Stimulated activated CD8-positive, alpha-beta memory T cell treated with anti-CD3 and anti-CD28 coated beads, Interleukin-7, amount 100 ng/mL, for 1 hour (primary cell): Measurements from ENCODE around the gene TNFAIP8L3.

Experiments
- DNase-seq, 2 donors: peaks; one replicate each; pipeline ENCODE4 v3.0.0-alpha.2; 2020; ENCODE audit warnings: low read depth in 2 of 2

TNFAIP8L3 gene

DNA sequence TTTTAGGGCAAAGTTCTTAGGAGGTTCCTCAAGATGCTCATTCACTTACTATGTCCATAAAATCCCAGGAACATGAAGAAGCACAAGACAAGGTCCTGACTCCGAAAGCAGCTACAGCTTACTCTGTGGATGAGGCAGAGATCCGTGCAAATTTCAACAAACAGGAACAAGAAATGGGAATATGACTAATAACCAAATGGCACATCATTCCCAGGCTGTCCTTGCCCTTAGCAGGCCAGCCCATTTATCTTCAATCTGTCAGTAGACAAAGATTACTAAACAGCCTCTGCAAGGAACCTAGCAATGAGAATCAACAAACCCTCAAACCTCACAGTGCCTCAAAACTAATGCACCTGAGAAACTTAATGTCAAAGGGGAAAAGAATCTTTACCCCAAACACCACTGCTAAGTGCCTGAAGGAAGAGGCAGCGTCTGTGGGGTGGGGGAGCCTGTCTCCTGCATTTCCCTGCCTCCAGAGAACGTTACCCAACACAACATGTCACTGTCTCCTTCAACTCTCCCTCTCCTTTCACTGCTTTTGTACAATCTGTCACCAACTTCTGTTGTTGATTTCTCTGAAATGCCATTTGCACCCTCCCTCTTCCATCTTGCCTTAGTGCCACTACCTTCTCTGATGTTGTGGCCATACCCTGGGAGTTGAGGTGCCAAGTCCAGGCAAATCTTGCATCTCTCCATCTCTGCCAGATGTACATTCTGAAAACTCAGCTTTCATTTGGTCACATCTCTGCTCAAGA lies 4.8 kb downstream of the TNFAIP8L3 start:
- DNase-seq = no peak

DNA sequence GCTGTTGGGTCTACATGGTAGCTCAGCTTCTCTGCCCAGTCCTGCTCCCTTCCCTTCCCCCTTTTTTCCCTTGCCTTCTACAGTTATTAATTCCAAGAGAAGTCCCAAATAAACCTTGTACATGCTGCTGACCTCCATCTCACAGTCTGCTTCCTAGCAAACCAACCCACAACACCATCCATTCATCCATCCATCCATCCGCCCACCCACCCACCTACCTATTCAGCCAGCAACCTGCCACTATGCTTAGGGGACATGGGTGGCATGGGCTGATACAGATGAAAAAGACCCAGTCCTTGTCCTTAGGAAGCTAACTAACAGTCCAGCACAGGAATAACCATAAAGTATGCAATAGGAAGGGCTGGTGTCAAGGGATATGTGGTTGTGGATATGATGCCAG lies 5.7 kb downstream of the TNFAIP8L3 start:
- no peak for DNase-seq

DNA sequence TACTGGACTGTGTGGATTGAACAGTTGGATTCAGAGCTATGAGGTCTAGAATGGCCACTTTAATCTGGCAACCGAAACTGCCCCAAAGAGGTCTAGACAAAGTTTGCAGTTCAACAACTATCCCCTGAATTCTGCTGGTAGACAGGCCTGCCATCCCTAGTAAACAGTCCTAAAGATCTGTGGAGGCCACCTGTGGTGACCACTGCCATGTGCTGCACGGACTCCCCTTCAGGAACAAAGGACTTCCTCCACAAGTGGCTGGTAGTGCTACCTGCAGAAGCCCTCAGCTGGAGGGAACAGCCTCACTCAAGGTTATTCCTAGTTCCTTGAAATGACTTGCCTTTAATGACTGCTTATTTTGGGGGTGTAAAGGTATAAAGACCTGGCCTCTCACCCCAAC lies 6.1 kb downstream of the TNFAIP8L3 start:
- no peak for DNase-seq

DNA sequence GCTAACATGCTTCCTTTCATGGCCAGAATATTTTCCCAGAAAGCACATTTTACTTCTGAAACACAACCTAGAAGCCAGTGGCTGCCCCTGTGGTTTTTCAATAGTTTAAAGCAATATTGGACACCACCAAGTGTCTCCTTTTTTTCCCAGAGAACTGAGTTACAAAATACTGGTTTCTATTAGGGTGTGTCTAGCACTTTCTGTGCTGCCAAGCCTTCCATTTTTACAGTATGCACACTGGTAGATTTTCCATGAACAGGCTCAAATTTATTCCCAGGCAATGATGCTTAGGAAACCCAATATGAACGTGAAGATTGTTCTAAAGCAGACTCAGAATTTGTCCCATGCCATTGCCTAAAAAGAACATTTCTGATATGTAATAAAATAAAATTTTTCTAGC lies 7.2 kb downstream of the TNFAIP8L3 start:
- no peak for DNase-seq

DNA sequence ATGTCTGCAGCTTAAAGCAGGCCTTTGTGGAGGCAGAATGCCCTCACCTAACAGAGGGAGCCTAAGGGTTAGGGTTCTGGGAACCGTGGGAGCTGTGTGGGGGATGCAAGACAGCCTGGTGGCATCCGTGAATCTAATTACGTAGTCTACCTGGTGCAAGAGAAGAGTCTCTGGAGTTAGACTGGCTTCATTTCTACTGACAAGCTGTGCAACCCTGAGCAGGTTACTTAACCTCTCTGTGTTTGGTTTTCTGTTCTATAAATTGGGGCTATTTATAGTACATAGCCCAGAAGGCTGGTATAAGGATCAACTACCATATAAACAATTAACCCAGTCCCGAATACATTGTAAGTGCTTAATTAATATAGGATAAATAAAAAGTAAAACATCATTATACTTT lies 8.3 kb downstream of the TNFAIP8L3 start:
- DNase-seq = no peak

DNA sequence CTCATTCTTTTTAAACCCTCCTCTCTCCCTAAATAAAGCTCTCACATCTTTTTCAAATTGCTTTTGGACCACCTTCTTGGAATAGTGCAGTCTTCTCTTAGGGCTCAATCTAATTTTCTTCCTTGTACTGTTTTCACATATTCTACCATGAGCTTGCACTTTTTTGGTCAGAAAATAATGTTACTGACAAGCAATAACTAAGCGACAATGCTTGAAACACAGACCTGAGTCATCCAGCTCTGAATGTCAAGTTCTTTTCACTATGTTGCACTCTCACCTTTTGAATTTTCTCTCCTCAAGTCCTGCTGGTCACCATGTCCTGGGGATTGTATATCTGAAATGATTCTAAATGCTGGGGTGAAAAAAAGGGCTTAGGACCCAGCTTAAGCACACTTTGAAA lies 8.9 kb downstream of the TNFAIP8L3 start:
- no peak for DNase-seq

DNA sequence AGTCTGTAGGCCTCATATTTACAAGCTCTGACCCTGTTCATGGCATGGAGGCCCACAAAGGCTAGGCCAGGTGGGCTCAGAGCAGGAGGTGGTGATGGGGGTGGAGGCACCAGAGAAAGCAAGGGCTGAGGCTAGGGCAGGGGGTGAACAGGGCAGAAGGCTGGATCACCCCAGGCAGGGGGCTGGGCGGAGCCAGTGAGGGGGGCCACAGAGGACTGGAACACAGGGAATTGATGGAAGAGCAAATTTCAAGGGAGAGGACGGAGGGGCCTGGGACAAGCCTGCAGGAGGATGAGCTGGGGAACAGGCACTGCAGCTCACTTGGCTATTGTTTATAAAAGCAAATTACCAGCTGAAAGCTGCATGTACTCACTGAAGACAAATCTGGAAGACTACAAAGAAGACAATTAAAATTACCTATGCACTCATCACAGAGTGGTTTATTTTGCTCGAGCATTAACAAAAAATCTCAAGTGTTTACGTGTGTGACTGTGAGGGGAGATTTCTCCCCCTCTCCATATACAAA lies 11.0 kb downstream of the TNFAIP8L3 start:
- DNase-seq = no peak

DNA sequence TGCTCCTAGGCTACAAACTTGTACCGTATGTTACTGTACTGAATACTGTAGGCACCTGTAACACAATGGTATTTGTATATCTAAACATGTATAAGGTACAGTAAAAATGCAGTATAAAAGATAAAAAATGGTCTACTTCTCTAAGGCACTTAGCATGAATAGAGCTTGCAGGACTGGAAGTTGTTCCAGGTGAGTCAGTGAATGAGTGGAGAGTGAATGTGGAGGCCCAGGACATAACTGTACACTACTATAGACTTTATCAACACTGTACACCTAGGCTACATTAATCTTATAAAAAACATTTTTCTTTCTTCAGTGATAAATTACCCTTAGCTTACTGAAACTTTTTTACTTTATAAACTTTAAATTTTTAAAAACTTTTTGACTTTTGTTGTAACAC lies 12.5 kb downstream of the TNFAIP8L3 start:
- no peak for DNase-seq

DNA sequence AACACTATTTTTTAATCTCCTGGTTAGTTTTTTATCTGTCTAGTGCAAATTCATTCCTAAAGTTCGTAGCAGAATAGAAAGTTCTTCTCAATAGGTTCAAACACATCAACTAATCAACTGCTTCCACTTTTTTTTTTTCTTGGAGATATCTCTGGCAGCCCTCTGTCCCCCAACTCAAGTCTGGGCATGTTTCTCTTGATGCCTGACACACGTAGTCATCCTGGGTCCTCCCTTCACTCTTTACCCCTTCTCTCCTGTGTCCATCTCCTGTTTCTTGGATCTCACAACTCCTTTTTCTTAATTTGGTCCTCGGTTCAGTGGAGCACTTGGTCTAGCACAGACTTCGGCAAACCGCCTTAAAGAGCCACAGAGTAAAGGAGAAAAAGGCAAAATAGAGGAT lies 14.4 kb downstream of the TNFAIP8L3 start:
- DNase-seq = no peak

DNA sequence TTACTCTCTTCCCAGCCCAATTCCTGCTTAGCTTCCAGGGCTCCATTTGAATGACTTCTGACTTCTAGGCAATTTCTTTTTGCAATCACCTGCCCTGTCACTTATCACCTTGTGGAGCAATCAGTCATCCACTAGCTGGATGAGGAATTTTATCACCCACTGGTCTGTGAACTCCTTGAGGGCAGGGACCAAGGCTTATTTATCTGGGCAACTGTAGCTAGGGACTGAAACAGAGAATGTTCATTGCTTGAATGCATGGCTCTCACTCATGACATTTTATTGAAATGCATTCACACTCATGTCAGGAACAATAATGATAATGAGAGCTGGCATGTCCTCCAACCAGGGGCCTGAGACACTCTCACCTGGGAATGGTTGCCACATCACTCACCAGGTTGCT lies 15.5 kb downstream of the TNFAIP8L3 start:
- no peak for DNase-seq

DNA sequence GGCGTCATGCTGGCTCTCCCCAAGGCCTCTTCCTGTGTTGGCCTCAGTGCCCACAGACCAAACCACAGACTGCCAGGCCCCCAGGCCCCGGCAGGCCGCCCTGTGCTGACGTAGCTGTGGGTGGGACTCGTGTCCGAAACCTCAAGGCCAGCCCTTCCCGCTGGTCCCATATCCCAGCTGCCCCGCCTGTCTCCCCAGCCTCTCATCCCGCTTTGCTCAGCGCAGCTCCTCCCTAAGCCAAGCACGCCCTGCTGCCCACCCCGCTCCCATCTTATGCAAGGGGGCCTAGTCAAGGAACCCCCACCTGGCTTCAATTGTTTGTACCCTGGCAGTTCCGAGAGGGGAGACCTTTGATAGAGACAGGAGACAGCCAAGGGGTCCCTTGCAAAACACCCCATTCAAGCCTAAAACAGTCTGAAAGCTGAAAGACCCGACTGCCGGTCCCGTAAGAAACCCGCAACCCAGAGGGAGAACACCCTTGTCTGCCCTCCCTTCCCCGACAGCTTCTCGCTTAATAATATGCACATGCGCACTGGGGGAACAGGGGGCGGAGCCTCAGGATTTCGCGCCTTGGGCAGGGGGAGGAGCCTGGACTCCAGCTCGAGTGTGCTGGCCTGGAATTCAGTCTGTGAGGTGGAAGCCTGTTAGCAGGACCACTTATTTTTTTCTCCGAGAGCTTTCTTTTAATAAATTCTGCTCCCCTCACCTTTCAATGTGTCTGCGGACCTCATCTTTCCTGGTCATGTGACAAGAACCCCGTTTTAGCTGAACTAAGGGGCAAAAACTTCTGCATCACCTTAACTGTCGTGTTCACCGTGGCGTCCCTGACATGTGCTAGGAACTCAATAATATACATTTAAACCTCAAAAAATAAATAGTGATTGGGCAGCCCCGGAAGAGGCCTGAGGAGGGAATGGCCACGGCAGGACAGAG lies 17.2 kb downstream of the TNFAIP8L3 start:
- DNase-seq = peak; percentile 10 to 20

DNA sequence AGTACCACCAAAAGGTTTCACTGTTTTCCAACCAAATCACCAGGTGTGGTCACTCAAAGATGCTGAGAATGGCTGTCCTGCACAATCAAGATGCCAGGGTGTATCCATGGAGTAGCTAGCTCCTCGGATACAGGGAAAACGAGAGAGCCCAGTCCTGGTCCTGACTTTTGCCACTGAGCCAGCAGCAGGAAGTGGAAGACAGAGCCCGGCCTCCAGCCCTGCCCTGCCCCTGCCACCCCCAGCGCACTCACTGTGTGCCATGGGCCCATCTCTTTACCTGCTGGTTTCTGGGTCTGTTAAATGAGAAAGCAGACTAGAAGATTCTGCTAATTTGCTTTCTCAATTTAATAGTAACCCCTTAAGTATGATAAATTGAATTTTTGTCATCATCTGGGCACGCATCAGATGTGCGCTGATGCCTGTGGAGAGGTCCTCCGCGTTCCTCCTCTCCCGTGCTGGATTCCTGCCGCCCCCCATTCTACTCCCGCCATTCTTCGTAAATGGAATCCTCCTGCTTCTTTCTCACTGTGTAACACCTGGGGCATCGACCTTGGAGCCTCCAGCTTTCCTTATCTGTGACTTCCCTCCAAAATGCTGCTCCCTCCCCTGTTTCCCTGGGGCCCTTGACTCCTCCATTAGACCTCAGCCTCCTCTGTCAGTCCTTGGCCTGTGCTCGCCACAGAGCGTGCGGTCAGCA lies 18.0 kb downstream of the TNFAIP8L3 start:
- DNase-seq = no peak

DNA sequence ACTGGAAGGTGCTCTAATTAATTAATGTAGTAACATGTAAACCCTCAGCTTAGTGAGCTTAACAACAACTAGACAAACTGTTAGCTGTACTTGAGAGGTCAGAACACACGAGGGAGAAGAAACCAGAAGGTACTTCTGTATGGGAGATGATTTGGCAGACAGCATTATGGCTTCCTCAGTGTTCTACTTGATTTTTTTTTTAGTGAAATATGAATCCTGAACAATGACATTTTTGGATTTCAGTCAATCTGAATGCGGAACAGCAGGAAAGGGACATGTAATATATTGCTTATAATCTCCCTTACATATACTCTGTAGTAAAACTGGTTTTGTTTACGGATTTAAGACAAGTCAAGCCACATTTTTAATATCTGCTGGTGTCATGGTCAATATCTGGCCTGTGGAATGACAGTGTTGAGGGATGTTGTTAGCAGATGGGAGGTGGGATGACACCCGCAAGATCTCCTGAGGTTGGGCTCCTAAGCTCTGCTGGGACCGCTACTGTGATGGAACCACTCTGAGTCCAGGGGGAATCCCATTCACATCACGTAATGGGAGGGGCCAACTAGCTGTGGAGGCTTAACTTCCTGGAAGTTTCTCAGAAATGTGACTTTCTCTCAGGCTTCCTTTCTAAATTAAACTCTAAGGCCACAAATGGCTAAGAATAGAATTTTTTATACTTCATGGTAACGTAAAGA lies 18.7 kb downstream of the TNFAIP8L3 start:
- no peak for DNase-seq

DNA sequence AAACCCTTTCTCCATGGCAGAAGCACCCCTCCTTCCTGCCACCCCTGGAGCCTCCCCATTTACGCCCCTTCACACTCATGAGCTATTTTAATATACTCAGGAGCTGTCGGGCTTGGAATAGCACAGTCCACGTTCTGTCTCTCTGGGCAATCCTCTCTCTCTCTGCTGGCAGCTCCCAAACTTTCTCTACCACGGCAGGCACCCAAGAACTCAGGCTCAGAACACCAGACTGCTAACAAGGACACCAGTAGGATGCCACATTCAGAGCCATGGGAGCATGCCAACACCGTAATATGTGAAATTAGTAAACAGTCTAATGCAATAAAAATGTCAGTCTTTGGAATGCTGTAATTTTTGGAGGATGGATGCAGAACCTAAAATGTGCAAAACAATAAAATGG lies 19.3 kb downstream of the TNFAIP8L3 start:
- no peak for DNase-seq

DNA sequence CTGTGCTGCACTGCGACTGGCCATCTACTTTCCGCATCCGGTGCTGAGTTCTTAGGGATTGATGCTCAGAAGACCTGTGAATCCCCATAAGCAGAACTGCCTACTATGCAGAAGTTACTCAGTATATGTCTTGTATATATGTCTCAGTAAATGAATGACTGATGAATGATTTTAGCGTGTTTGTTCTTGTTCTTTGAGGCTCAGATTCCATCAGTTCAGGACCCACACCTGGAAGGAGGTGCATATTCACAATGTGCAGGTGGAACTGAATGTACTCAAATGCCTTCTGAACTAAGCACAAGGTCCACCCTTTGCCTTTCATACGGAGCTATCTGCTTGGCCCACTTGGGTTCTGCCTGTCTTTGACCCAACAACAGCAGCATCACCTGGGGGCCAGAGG lies 19.8 kb downstream of the TNFAIP8L3 start:
- DNase-seq = no peak

DNA sequence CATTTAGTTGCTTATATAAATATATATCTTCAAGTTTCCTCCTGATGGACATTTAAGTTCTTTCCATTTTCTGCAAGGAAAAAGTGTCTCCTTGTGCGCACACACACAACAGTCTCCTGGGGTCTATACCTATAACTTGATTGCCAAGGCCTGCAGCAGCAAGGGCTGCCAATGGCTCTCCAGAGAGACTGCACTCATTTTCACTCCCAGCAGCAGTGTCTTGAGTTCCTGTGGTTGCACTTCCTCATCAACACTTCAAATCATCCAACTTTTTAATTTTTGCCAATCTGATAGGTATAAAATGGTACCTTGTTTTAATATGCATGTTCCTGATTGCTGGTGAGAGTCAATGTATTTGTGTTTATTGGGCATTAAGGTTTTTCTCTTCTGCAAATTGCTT lies 23.1 kb downstream of the TNFAIP8L3 start:
- no peak for DNase-seq

DNA sequence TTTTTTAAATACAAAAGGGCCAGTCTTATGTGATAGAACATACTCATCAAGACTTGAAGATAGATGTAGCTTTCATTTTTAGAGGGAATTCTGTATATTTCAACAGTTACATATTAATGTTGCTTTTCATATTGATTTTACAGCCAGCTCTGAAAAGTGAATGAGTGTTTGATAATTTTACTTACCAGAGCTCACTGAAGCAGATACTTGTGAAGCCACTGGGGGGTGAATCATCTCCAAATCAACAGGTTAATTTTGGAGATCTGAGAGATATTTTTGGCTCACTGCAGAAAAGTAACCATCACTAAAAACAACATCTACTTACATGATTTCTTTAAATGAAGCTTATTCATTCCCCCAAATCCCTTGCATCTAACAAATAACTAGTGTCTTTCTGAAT lies 24.7 kb downstream of the TNFAIP8L3 start:
- DNase-seq = no peak

DNA sequence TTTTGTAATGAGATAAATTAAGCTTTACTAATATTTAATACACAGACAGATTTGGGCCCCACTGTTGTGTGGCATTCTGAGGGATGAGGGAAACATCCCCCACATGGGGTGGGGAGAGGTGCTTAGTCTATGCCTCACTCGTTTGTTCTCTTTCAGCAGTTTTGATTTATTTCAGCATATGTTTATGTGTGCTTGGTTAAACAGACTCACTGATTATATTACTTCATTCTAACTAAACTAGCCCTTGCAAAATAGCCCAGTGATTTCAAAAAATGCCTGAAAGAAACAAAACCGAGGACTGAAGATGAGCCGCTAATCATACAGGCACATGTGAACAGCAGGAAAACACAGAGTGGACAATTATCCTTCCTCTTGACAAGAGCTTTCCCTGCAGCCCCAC lies 27.2 kb downstream of the TNFAIP8L3 start:
- DNase-seq = no peak

DNA sequence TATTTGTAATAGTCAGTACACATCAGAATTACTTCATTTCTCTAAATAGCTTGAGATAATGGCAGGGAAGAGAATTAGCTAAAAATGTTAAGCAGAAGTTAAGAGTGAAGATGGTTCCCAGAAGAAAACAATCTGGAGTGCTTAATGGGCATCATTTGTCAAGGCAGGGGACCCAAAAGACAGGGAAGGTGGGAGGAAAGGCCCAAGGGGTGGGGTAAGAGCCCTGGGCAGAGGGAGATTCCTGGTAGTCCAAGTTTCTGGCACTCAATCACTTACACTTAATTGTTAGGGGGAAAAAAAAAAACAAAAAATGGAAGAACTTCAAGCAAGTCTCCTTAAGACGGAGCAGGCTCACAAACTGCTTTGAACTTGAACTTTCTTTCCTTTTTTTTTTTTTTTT lies 28.9 kb downstream of the TNFAIP8L3 start:
- no peak for DNase-seq

DNA sequence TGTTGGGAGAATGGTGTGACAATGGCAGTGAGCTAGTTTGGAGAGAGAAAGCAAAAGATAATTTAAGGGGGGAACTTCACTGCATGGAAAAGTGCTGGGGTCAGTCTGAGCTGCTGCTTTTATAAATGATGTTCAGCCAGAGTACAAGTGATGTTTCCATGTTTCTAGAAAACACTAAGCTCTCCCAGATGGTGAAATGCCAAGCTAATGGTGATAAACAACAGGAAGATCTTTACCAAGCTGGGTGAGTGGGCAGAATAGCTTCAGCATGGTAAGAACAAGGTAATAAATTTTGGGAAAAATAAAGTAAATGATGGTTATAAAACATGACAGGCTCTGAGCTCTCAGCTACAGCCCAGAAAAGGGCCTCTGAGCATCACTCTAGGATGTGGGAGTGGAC lies 29.4 kb downstream of the TNFAIP8L3 start:
- no peak for DNase-seq

DNA sequence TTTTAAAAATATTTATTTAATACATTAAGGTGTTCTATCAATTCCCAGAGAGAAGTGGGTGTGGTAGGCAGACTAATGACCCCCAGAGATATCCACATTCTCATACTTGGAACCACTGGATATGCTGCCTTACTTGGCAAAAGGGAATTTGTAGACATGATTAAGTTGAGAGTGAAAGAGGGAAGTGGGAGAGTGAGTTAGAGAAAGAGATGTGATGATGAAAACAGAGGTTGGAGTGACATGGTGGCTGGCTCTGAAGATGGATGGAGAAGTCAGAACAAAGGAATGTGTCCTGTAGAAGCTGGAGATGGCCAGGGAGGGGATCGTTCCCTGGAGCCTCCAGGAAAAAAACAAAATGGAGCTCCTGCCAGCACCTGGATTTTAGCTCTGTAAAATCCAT lies 32.0 kb downstream of the TNFAIP8L3 start:
- no peak for DNase-seq
